OCI-LY7 (cell line): Measurements from ENCODE around the gene HUNK.

Experiments used
- CTCF ChIP-seq: fragments of 200-600 bp; sonication (generic); conservative IDR thresholded peaks from 2 replicates; pipeline ENCODE4 v1.5.1; 2014; ENCODE audit warnings: mild to moderate bottlenecking, antibody characterized with exemption, low read length, moderate library complexity, mixed read lengths
- EZH2phosphoT487 ChIP-seq: fragments of 200-600 bp; sonication (generic); IDR thresholded peaks from 2 replicates; pipeline ENCODE4 v1.6.1; 2018; ENCODE audit warnings: low read depth, borderline replicate concordance, mild to moderate bottlenecking, mixed run types, antibody characterized with exemption, low read length, moderate library complexity, mixed read lengths

GRCh38 chr21:32044205-32045180, 171.7 kb downstream of the HUNK start:
- TF ChIP-seq EZH2phosphoT487: no peak
- TF ChIP-seq CTCF: no peak
